HUDEP-2 (cell line): ENCODE data around the gene GTPBP3.

Source experiments
- DNase-seq, 76 experiments: peaks; one replicate each; lab custom pipeline; 2025; ENCODE audit not compliant: unreplicated experiment in 76 of 76; lab: John Stamatoyannopoulos, UW

Gene GTPBP3

DNA sequence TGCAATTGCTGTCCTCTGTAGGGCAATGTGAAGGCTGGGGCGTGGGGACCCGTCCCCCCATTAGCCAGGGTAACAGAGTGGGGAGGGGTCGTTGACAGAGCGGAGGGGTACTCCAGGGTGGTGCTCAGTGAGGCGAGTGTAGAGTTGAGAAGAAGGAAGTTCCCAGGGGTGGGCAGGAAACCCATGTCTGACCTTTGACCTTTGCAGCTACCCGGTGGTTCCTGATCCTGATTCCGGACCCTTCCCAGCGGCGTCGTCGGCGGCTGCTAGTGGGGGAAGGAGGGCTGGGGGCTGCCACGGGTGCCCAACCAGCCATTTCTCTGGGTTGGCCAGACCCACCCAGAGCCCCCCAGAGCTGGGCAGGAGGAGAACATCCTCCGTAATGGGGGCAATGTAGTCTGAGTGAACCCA is 41.9 kb downstream of the GTPBP3 start:
- DNase-seq = no peak

DNA sequence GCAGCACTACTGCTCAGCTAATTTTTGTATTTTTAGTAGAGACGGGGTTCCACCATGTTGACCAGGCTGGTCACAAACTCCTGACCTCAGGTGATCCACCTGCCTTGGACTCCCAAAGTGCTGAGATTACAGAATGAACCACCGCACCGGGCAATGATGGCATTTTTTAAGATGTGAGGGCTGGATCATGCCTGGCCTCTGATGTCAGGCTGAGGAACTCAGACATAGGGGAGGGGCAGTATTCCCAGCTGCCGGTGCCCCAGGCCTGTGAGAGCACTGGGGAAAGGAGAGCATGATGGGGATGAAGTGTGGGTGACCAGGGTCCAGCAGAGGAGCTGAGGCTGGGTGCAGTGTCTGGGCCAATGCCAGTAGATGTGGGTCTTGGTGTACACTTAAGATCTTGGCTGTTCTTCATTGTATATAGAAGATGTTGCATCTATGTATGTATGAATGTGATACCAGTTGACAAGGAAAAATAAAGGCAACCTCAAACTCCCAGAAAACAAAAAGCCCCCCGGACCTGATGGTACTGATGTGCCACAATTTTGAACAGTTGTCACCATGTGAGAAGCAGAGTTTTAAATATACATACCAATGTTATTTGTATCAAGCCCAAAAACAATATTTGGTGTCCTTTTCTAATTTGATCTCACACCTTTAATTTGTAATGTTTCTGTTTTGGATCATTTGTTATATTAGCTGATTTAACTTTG is 43.2 kb downstream of the GTPBP3 start:
- DNase-seq = no peak

DNA sequence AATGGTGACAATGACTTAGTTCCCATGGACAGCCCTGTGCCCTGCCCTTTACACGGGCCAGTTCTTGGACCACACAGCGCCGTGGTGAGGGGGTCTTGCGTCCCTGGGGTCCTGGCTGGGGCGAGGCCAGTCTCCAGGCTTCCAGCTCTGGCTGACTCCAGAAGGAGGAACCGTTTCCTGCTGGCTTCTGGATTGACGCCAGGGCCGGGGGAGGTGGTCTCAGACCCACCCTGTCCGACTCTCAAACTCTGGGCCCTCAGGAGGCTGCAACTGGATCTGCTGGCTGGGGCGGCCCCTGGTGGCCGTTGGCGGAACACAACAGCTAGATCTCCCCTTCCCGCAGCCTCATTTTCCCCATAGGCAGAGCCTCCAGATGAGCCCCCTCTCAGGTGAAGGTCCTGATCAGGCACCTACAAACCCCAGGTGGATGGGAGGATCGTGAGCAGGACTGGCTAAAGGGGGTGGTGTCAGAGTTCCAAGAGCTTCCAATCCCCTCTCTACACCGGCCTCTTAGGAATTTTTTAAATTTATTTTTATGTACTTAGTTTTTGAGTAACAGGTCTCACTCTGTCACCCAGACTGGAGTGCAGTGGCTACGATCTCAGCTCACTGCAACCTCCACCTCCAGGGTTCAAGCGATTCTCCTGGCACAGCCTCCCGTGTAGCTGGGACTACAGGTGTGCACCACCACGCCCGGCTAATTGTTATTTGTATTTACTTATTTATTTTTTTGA is 48.7 kb downstream of the GTPBP3 start:
- peak in 51 of 76 experiments; percentile 13 to 74 (median 42) for DNase-seq

DNA sequence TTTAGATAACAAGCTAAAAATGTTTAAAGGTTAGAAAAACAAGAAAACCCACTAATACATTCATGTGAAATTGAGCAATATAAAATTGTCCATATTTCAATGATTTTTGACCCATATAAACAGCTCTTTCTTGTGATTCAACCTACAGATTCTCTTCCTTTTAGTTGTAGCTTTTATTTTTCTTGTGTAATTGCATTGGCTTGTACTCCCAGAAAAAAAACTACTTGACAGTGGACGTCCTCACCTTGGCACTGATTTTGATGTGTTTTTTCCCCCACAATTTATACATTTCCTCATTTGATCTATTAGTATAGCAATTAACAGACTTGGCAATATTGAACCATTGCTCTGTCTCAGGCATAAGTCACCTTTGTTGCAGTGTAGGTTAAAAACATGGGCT is 51.9 kb downstream of the GTPBP3 start:
- DNase-seq = no peak

DNA sequence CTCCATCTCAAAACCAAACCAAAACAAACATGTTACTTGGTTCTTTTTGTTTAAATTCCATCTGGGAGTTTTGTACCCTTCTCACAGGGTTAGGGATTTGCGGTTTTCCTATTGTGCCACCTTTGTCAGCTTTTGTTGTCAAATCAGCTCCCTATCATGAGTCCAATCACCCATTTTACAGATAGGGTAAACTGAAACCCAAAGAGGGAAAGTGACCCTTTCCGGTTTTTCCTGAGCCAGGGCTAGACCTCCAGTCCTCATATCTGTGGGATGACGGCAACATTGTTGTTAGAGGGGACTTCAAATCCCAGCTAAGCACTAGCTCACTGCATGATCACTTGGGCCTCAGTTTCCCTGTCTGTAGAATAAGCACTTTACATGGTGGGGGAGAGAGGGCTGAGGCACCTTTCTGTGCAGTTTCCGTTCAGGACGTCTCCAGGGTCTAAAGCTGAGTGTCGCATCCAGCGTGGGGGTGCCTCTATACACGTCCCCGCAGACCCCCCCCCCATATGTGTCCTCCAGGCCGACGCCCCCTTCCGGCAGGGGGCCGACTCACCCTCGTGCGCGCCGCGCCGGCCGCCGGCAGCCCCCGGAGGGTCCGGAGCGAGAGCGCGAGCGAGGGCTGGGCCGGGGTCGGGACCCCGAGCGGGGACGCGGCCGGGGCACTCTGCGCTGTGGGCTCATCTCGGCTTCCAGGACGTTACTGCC is 52.8 kb downstream of the GTPBP3 start:
- no peak for DNase-seq

DNA sequence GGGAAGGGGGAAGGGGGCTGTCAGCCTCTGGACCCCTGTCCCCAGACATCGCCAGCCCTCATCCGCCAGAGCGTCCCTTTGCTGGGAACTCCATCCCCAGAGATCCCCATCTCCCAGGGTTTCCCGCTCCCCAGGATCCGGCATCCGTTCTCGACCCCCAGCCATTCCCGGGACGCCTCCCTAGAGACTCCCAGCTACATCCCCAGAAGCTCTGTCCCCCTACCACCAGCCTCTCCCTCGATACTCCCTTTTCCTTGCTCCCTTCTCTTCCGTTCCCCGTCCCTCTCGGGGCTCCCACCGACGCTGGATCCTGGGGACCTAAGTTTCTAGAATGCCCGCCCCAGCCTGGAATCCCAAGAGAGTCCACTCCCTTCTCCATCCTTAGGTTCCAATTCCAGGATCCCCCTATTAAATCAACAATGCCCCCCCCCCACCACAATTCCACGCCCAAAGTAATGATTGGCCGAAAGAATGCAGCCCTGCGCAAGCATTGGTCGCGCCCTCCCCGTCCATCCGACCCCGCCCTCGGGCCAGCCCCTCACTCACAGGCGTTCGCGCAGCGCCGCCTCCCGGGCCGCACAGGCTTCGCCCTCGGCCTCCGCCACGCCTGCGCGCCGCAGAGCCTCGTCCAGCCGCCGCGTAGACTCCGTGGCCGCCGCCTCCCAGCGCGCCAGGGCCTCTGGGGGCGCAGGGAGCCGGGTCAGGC is 53.5 kb downstream of the GTPBP3 start:
- peak in 73 of 76 experiments; percentile 56 to 97 (median 88) for DNase-seq

DNA sequence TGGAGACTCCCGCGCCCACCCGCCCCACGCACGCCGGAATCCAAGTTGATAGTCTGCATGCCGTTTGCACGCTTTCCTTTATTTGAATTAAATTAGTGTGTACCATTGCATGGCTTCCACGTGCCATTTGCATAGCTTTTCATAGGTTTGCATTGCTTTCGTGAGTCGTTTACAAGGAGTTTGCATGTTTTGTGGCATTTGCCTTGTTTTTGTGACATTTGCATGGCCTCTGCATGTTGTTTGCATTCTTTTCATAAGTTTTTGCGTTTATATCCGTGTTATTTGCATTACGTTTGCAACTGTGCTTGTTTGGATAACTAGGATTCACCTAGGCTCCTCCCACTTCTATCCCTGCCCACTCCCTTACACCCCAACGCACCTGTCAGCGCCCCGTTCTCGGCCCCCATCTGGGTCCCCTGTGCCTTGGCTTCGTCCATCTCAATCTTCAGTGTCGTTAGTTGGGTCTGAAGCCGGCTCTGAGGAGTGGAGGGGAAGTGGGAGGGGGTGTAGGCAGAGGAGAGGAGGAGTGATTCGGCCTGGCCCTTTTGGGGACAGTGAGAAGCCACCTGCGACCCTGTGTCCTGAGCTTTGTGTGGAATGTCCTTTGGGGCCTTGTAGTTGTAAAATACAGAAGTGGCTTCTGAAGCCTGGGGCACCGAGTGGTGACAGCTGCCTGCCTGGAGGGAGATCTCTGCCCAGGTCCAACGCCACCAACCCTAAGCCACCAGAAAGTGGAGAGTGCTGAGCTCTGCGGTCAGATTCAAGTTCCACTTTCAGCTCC is 54.2 kb downstream of the GTPBP3 start:
- no peak for DNase-seq
